Measurements from ENCODE around the gene KSR1.

DNA sequence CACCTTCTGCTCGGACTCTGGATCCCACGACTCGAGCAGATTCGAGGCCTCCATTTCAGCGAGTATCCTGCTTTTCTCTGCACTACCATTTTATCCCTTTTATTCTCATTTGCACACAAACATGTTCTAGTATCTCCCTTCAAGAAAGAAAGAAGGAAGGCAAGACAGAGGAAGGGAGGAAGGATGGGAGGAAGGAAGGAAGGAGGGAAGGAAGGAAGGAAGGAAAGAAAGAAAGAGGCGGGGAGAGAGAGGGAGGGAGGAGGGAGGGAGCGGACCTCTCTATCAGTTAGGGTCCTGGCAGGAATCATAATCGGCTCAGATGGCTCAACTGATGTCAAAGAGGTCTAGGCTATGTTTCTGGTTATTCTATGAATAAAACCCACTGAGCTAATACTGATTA lies 10.3 kb upstream of the KSR1 start:
- TF ChIP-seq POLR2AphosphoS5 (IDR thresholded peaks at IDR 0.05; ENCODE audit: low read depth, low read length) (no peak), POLR2A (IDR thresholded peaks at IDR 0.05; ENCODE audit: low read depth, low read length) (no peak), TAF1 (IDR thresholded peaks at IDR 0.05; ENCODE audit: borderline replicate concordance, low read depth, low read length) (no peak)
